GM21786 (cell line): ENCODE data around the gene AFG1L.
"Not testable (repeated sequence)": the region's sequence is repeated elsewhere in the genome, so short reads cannot be mapped to it uniquely, and the experiment has no call there.

Experiments
- ATAC-seq: cut with Tn5 transposase; IDR thresholded peaks from one replicate; pipeline ENCODE4 v1.9.1; 2021; ENCODE audit not compliant: unreplicated experiment

Gene AFG1L

DNA sequence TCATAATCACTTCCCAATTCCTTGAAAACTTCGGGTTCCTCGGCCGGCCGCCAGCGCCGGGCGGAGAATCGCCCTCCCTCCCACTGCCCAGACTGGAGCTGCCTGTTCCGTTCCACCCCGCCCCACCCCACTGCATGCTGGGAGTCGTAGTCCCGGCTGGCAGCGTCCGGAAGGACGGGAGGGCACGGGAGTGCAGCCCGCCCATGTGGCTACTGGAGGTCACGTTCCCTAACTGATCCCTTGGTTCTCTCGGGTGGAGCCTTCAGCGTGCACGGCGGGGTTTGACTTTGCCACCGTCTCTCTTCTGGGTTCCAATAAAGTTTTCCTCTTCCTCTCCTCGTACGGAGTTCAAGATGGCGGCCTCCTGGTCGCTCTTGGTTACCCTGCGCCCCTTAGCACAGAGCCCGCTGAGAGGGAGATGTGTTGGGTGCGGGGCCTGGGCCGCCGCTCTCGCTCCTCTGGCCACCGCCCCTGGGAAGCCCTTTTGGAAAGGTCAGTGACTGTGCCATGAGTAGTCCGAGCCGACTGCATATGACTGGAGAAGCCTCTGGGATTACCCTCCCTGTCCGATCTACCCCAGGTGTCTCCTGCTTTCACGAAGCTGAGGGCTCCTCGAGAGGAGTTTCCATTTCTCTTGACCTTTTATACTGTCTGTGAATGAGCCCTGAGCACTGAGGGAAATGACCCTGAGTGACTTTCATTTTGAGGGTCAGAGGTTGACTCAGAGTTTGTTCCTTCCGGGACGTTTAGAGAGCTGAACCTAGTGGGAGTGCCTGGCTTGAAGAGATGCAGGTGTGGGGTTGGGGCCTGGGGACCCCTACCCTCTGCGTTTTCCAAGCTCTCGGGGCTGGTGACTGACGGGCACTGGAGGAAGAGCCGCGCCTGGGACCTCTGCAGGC is at the start of gene AFG1L:
Gene AFG1L, plus strand, starts transcription at position 328 of the 899 bp plus-strand sequence. Its CDS starts 26 bp downstream, at position 354.
- peak; percentile 85 for ATAC-seq

DNA sequence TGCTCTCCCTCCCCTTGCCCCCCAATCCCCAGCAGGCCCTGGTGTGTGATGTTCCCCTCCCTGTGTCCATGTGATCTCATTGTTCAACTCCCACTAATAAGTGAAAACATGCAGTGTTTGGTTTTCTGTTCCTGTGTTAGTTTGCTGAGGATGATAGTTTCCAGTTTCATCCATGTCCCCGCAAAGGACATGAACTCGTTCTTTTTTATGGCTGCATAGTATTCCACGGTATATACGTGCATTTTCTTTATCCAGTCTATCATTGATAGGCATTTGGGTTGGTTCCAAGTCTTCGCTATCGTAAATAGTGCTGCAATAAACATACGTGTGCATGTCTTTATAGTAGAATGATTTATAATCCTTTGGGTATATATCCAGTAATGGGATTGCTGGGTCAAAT is 49.8 kb upstream of the AFG1L start:
- not testable (repeated sequence) for ATAC-seq

DNA sequence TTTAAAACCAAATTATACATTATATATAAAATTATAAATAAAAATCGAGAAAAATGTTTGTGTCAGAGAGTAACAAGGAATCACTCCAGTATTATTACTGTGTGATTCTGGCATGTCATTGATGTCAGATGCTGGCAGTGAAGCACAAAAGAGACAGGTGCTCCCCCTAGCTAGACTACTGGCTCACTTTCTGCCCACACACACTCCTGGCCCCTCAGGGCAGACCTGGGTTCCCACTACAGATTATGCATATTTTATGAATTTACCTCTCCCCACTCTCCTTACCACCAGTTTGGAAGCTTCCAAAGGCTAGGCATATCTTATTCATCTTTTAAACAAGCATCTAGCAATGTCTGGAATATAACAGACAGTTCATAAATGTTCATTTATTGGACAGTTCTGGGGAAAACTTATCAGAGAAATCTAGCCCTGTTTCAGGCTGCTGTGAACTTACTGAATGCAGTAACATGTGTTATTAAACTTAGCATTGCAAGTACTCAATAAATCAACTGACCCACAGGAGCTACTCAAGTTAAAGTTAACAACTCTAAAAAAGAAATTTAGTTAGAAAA is 46.8 kb upstream of the AFG1L start:
- no peak for ATAC-seq

DNA sequence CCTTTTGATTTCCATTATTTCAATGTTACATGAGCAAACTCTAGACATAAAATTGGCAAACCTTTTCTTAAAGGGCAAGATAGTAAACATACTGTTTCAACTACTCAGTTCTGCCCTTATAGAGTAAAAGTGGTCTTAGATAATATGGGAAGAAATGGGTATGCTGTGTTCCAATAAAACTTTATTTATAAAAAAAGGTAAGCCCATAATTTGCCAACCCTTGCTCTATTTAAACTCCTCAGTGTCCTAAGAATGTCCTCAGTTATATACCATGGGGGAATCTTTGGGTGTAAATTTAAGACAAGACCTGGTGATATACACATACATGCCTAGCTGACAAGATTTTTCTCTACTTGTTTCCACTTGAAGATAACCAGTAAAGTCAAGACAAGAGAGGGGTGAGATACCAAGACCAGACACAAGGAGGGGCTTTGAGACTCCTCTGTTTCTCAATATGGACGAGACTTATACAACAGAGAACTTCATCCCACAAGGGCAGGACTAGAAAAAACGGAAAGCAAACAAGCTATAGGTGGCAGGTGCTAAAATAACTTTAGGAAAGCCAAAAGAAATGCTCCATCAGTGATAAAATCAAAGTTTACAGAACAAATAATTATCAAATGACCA is 44.5 kb upstream of the AFG1L start:
- no peak for ATAC-seq

DNA sequence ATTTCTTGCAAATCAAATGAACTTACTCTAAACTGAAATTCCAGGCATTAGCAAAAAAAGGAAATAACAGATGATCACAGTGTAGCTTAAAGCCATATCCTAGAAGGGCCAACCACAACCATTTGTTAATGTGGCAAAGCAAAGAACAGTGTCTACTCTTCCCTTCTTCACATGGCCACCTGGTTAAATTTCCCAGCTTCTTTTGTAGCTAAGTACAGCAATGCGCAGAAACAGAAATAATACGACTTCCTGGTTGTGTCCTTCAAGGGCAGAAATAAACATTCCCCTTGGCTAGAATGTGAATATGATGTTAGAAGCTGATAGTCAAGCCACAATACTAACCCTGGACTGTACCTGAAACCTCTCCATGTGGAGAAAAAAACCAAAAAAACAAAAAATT is 43.6 kb upstream of the AFG1L start:
- no peak for ATAC-seq

DNA sequence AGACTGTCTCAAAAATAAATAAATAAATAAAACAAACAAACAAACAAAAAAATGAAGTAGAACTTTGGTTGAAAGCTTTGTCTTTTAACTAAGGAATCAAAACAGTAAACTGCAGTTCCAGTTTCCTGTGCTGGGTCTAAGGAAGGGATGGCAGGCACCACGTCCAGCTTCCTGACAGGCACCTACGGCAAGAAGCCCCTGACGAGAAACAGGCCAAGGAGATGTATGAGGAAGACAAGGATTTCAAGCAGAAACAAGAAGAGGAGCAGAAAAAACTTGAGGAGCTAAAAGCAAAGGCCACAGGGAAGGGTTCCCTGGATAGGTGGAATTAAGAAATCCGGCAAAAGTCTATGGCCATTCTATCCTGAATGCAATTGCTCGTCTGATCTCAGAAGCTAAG is 42.8 kb upstream of the AFG1L start:
- no peak for ATAC-seq

DNA sequence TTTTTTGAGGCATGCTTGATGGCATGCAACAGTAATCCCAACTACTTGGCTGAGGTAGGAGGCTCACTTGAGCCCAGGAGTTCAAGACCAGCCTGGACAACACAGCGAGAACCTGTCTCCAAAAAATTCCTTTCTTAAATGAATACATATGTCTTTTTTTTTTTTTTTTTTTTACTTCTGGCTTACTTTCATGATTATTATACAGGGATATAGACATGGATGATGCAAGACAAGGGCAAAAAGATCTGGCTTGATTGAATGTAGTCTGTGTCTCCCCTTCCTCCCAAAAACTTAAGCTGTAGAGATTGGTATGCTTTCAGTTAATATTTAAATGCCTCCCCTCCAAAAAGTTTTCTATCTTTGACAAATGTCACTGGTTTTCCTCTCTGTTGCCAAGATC is 41.6 kb upstream of the AFG1L start:
- ATAC-seq = no peak

DNA sequence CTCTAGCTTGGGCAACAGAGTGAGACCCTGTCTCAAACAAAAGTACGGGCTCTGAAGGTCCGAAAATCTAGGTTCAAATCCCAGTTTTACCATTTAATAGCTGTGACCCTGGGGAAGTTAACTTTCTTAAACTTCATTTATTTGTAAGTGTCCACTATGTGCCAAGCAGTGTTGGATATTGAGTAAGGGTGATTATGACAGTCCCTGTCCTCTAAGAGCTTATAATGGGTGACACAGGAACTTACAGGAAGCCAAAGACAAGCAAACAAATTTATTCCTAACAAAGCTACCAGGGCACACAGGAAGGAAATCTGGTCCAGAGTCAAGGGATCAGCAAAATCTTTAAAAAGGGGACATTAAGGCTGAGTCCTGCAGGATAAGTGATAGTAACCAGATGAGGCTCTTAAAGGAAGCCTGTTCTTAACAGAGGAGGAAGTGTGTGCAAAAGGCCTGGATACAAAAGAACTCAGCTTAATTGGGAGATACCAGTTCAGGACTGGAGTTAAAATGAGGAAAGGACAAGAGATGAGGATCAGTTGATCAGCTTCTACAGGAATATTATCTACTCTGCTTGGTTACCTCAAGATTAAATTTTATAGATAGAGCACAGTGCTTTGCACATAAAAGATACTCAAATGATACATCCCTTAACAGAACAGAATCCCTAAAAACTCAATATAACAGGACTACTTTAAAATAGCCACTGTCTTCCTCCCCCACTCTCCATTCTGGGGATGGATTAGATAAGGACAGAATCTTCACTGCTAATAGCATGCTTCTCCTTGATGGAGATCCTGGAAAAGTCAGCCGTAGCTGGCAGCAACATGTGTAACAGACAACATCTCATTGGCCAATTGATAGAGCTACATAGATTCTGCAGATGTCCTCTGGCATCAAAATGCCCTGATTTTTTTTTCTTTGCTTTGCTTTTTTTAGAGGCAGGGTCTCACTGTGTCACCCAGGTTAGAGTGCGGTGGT is 40.1 kb upstream of the AFG1L start:
- ATAC-seq = no peak

DNA sequence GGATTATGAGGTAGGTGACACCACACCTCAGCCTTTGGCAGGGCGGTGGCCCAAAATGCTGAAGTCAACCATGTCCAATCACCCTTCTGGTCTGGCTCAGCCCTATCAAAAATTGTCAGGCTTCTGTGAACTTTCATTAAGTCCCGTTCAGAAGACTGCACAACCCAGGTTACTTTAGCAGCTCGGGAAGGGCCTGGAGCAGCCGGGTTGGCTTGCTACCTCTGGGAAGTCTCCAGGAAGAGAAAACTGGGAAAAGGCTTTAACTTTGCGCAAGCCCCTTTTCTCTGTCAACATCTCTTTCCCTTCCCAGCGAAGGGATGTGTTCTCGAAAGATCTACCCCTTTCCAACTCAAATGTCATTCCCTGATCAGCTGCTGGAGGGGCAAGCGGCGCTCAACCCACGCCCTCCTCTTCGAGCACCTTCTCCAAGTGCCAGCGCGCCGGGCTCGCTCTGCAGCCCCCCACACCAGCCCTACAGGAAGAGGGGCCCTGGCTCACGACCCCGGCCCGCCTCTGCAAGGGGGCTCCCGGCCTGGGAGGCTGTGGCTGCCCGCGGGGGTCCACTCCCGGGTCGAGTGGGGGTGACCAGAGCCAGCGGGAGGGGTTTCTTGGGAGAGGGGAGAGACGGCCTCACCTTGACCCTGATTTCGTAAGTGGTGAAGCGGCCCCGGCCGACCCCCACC is 34.6 kb upstream of the AFG1L start:
- ATAC-seq = peak; percentile 3

DNA sequence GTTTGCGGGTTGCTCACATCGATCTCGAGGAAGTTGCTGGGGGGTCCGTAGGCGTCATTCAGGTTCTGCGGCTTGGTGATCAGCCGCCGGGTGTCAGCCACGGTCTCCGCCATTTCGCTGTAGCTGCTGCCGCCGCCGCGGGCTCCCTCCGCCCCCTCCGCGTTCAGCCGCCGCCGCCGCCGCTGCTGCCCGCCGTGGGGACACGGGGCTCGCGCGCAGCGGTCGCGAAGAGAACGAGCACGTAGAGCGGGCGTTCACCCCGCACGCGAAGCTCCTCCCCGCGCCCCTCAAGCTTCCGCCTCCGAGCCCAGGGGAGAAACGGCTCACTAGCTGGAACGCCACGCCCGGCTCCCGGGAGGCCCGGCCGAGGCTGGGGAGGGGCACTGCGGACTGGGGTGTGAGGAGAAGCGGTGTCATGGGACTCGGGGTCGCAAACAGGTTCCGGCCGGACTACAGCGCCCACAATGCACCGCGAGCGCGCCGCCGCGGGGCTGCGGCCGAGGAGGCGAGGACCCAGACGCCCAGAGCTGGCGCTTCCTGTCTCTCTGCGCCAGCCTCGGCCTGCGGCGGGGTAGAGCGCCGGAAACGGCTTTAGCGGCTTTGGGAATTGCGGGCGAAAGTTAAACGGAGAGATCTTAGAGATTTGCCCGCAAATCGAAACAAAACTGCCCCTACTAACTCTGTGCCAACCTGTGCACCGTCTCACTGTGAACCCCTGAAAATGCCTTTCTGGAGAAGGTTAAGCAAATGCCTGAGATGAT is 33.9 kb upstream of the AFG1L start, which contains the start of gene SNX3:
Gene SNX3, minus strand, starts transcription at position 232 of the 761 bp plus-strand sequence. Its CDS starts 119 bp downstream, at position 113.
- peak; percentile 86 for ATAC-seq

DNA sequence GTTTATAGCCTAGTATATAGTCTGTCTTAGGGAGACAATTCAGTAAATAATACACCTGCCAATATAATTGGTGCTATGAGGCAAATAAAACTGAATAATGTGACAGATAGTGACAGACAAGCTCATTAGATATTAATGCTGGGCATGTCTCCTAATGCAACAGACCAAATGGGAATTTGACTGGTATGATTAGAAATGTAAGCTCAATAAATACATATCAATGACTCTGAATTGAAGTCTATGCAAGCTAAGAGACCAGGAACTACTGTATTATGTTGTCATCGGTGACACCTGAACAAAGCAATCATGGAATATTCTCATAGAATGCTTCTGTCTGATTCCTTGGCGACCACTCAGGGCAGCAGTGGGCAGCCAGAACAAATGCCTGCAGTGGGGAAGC is 31.5 kb upstream of the AFG1L start:
- no peak for ATAC-seq

DNA sequence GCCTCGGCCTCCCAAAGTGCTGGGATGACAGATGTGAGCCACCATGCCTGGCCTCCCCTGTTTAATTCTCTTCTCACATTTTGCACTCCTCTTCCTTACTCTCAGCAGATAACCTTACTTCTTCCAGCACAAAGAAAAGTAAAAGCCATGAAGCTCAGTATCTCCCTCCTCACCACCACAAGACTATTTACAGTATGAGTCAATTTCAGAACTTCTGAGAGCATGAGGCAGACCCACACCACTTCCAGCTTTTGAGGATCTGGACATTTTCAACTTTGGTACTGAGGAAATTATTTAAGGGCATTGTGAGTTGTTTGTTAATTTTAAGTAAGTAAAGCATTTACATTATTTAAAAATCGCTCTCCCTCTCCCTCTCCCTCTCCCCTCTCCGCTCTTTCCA is 26.0 kb upstream of the AFG1L start:
- no peak for ATAC-seq

DNA sequence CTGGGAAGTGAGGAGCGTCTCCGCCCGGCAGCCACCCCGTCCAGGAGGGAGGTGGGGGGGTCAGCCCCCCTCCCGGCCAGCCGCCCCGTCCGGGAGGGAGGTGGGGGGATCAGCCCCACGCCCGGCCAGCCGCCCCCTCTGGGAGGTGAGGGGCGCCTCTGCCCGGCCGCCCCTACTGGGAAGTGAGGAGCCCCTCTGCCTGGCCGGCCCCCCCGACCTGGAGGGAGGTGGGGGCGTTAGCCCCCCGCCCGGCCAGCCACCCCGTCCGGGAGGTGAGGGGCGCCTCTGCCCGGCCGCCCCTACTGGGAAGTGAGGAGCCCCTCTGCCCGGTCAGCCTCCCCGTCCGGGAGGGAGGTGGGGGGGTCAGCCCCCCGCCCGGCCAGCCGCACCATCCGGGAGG is 24.9 kb upstream of the AFG1L start:
- not testable (repeated sequence) for ATAC-seq

DNA sequence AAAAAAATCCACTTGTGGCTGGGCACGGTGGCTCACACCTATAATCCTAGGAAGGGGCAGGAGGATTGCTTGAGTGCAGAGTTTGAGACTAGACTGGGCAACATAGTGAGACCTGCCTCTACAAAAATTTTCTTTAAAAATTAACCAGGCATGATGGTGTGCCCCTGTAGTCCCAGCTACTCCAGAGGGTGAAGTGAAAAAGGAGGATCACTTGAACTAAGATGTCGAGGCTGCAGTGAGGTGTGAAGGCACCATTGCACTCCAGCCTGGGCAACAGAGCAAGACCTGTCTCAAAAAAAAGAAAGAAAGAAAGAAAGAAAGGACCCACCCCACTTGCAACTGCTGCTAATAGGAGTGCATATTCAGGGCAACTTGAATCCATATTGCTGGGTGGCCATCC is 20.3 kb upstream of the AFG1L start:
- no peak for ATAC-seq

DNA sequence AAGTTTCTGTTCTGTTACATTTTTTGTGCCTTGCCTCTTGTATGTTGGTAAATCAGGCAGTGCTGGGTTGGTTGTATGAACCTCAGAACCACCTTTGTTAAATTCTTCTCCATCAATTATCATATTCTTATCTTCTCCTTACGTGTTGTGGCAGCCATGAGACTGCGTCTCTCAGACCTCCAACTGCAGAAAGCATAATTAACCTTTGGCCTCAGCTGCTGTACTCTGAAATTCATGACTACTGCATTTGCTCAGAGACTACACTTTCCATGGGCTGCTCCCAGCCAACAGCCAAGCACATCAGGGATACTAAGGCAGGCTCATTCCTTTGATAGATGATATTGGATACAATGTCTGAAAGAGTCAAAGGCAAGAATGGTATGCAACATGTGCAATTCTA is 18.9 kb upstream of the AFG1L start:
- ATAC-seq = no peak

DNA sequence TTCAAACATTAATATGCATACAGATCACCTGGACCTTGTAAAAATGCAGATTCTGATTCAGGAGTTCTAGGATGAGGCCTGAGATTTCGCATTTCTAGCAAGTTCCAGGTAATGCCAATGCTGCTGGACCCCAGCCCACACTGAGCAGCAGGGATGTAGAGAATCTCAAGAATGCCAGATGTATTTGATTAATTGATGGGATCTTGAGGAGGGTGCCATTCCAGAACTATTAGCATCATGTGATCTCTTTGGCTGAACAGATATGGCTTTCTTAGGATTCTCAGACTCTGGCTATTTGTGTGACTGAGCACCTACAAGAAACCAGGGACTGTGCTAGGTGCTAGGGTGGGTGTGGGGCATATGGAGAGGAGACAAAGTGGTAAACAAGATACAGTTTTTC is 17.6 kb upstream of the AFG1L start:
- ATAC-seq = no peak

DNA sequence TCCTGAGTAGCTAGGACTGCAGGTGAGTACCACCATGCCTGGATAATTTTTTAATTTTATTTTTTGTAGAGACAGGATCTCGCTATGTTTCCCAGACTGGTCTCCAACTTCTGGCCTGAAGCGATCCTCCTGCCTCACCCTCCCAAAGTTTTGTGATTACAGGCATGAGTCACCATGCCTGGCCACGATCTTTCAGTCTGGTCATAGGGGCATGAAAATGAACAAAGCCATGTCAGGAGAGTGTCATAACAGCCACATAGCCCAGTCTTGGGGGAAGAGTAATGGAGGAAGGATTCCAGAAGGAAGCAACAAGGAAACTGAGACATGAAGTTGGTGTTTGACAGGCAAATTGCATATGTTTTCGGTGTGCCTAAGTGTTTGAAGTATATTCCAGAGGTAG is 17.0 kb upstream of the AFG1L start:
- ATAC-seq = no peak

DNA sequence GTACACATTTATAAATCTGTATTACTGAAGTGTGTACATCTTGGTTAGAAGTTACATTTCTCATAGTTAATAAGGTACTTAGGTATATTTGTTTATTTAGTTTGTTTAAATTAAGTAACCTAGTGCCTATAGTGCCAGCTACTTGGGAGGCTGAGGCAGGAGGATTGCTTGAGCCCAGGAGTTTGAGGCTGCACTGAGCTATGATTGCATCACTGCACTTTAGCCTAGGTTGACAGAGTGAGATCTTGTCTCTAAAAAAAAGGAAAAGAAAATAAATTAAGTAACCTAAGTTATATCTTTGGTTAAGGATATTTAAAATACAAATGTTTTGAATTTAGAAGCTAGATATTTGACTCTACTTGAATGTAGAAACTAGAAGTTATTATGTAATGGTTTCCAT is 9.5 kb upstream of the AFG1L start:
- no peak for ATAC-seq

DNA sequence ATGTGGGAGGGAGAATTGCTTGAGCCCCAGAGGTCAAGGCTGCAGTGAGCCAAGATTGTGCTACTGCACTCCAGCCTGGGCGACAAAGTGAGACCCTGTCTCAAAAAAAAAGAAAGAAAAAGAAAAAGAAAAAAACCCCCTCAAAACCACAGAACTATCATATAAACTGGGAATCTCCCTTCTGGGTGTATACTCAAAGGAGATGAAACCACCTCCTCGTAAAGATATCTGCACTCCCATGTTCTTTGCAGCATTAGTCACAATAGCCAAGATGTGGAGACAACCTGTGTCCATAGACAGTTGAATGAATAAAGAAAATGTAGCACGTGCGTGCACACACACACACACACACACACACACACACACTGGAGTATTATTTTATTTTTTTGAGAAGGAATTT is 8.5 kb upstream of the AFG1L start:
- no peak for ATAC-seq

DNA sequence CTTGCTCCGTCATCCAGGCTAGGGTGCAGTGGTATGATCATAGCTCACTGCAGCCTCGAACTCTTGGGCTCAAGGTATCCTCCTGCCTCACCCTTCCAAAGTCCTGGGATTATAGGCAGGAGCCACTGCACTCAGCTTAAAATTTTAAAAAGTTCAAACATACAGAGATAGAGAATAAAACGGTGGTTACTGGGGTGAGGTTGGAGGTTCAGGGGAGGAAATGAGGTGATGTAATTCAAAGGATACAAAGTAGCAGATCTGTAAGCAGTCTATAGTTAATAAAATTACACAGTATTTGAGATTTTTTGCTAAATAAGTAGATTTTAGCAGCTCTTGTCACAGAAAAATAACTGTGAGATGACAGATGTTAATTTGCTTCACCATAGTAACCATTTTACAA is 7.5 kb upstream of the AFG1L start:
- no peak for ATAC-seq
